NCI-H526 treated with DMSO at 0.1 percent for 48 hours (cell line): ENCODE measurements around the gene ACYP2.
"Not testable (repeated sequence)": the region's sequence is repeated elsewhere in the genome, so short reads cannot be mapped to it uniquely, and the experiment has no call there.

Experiments used
- DNase-seq: peaks from one replicate; lab custom pipeline; 2025; lab: John Stamatoyannopoulos, UW

Gene ACYP2

DNA sequence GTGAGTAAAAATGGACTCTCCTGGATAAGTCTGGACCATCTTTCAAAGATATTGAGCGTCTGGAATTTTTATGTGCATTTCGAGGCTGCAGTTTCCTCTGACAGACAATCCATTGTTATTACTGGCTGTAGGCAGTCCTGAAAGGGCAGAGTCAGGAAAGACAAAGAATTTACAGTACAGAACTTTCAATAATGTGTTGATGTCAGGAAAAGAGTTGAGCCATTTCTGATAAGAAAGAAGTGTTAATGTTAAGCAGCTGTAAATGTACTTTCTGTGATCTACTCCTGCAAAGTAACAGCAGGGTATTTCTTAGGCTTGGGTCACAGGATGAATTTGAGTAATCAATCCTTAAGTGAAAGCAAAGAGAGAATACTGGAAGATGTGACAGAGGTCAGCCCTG lies 110.8 kb downstream of the ACYP2 start:
- DNase-seq: no peak

DNA sequence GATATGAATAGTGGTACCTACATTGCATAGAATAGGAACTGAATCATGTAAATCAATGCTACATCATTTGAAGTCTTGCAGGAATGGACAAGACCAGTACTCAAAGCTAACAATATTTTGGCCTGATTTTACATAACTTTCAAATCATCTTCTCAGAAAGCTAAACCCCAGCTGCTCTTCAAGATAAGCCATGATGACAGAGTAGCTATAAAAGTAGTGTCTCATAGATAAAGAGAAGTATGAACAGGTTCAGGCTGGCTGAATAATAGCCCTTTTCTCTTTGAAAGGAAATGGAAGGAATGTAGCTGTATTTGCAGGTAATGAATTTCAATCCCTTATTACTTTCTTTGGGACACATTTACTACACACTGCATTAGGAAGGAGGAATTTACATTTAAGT lies 112.4 kb downstream of the ACYP2 start:
- DNase-seq: no peak

DNA sequence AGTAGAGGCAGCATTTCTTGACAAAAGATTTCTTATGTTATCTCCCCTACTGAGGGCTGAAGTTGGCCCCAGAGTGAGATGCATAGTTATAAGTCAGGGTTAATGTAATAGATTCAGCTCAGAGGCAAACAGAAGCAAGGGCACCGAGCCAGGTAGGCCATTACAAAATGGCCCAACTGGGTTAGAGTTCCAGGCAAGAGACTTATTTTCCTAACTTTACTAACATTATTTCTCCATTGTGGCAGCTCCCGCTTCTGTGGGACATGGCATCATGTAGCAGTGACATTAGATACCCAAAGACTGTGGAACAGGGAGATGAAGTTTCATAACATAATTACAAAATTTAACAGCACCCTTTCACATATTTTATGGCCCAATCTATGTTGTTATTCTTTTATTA lies 113.5 kb downstream of the ACYP2 start:
- no peak for DNase-seq

DNA sequence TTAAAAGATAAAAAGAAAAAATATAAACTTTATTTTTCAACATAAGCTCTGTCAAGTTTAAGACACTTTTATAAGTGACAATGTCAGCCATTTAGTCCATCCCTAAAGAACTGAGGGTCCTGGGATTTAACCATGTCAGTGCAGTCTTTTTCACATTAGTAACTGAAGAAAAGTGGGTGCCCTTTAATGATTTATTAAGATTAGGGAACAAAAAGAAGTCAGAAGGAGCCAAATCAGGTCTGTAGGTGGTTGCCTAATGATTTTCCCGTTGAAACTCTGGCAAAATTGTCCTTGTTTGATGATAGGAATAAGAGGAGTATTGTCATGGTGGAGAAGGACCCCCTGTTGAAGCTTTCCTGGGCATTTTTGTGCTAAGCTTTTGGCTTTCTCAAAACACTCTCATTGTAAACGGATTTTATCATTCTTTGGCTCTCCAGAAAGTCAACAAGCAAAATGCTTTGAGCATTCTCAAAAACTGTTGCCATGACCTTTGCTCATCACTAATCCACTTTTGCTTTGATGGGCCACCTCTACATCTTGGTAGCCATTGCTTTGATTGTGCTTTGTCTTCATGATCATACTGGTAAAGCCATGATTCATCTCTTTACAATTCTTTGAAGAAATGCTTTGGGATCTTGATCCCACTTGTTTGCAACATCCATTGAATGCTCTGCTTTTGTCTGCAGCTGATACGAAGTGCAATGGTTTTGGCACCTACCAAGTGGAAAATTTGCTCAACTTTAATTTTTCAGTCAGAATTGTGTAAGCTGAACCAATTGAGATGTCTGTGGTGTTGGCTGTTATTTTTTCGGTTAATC lies 118.6 kb downstream of the ACYP2 start:
- DNase-seq: no peak

DNA sequence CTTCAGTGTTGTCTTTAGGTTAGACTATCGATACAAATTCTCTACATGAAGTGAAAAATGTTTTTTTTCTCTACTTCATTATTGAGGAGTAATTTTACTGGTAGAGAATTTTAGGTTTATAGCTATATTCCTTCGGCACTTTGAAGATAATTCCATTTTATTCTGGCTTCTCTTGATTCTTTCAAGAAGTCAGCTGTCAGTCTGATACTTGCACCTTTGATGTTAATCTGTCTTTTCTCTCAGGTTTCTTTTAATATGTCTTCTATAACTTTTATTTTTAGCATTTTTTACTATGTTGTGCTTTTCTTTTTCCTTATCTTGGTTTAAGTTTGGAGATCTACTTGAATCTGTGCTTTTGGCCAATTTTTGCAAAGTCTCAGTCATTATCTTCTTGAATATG lies 122.0 kb downstream of the ACYP2 start:
- DNase-seq: no peak

DNA sequence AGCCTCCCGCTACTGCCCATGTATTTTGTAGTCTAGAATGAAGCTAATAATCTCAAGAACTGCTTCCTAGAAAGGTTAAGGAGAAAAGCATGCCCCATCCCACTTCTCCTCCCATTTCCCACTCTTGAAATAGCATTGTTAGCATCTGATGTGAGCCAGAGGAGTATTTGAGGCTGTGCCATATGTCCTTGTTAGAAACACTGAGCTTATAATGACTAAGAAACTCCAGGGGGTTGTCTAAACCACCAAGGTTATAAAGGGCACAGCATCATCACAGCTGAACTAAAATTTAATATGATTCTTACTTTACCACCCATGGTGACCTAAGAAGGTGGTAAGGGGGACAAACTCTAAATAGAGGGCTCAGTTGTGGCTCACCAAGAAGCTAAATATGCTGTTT lies 124.0 kb downstream of the ACYP2 start:
- no peak for DNase-seq

DNA sequence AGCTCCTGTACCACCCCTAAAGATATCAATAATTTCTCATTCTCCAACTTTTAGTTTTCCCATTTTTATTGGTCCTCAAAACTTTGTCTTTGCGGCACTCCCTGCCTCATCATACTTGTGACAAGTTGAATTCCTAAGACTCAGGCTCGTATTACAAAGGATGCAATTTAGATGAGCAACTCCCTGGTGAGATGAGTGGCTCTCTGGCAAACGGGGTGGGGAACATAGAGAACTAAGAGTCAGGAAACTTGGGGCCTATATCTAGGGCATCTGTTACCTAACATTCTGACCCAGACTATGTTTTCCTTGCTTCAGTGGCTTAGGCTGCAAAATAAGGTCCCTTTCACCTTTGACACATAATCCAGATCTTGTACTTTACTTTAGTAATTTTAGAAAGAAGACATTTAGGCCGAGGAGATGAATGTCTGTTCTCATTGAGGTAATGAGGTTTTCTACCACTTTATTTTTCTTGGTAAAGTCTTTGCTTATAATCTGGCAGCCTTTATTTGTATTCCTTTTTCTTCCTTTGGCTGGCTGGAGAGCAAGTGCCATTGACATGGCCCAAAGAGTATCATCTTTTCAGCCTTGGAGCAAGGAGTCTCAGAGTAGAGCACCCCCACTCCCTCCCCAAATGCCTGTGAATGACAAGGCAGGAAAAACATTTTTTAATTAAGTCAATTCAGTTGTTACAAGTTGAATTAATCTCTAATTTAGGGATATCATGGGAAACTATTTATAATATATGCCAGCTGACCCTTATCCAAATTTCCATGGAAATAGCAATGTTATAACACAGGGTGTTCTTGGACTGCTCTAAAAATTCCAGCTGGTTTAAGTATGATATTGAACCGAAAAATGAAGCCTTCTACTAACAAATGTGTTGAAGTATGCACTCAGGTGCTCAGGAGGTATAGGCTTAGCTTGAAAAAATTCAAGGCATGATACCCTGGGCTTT lies 125.4 kb downstream of the ACYP2 start:
- DNase-seq: no peak

DNA sequence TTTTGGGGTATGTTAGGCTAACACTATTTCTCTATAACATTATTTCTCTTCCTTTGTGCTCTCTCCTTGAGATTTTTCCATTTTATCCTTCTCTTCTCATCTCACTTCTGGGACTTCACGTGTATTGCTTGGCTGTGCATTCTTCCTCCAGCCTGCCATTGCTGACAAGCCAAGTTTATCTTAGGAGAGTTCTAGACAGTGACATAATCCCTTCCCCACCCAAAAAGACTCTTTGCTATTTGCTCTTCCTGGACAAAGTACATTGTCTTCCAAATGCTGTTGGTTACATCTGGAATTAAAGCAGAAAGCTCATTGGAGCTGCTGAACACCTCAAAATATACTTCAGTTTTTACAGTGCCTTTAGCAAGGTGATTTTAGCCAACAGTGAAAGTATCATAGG lies 131.7 kb downstream of the ACYP2 start:
- no peak for DNase-seq

DNA sequence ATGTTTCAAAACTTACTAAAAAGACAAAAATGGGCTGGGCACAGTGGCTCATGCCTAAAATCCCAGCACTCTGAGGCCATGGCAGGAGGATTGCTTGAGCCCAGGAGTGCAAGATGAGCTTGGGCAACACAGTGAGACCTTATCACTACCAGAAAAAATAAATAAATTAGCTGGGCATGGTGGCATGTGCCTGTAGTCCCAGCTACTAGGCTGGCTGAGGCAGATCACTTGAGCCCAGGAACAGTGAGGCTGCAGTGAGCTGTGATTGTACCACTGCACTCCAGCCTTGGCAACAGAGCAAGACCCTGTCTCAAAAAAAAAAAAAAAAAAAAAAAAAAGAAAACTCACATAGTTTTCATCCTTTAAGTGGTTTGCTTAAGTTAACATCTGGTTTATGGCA lies 134.2 kb downstream of the ACYP2 start:
- no peak for DNase-seq

DNA sequence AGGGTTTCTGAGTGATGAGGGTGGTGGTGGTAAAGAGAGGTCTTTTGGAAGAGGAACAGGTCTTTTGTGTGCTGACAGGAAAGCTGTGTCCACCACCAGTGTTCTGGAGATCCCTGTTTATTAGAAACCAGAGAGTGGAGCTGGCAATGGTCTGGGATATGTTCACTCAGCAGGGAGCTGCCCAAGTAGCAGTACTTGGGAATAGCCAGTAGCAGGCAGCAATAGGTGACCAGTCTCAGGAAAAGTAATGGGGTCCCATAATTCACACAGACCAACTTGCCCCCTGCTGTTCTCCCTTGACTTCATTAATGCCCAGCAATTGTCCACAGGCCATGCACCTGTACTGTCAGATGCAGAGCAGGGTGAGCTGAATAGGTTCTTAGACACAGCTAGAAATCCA lies 138.8 kb downstream of the ACYP2 start:
- no peak for DNase-seq

DNA sequence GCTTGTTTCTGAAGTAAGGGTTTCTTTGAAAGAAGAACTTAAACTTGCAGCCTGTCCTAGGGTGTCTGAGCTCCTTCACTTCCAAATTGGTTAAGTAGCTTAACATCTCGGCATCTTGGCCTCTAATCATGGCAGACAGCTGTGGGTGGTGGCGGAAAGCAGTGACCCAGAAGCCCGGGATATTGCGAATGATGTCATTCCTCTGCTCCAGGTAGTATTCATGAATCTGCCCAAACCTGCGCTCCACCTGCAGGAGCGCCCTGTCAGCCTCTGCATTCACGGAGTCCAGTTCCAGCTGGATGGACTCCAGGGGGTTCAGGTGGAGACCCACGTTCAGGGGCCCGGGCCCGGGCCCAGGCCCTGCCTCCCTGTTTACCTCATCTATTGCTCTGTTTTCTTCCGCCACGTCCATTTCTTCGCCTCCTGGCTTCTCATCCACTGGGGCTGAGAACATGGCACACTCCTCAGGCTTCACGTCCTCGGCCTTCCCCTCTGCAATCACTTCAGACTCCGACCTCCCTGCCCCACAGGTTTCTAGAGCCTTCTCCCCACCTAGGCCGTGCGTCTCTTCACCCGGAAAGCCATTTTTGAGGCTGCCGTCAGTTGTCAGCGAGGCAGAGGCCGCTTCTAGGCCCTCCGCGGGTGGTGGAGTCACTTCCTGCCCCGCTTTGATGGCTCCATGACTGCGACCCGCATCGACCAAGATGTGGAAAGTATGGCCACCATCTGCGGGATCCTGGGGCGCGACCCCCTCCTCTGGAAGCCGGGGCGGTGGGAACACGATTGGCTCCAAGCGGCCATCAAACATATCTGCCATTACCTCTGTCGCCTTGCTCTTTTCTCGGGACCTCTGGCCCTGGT lies 140.0 kb downstream of the ACYP2 start:
- DNase-seq: no peak

DNA sequence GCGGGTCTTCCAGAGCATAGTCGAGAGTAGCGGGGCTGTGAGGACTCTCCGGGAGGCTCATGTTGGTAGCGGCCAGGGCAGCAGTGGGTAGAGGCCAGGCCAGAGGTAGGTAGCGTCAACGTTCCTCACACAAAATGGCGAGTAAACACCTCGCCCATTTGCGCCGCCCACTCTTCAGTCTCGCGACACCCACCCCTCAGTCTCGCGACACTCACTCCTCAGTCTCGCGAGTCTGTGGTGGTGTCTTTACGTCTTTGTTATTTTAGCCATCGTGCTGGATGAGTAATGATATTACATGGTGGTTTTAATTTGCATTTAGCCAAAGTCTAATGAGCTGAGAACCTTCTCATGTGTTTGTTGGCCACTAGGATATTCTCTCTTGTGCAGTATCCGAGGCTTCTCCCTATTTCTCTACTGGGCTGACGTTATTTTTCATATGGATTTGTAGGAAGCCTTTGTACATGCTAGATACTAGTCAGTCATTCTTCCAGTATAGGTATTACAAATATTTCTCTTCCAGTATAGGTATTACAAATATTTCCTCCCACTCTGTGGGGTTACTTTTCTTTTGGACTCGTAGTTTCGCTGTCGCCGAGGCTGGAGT lies 140.8 kb downstream of the ACYP2 start, which contains the start of gene TSPYL6:
Gene TSPYL6 (minus strand): TSS at position 139 of the 604 bp plus-strand sequence. CDS start 78 bp downstream, at position 61.
- no peak for DNase-seq

DNA sequence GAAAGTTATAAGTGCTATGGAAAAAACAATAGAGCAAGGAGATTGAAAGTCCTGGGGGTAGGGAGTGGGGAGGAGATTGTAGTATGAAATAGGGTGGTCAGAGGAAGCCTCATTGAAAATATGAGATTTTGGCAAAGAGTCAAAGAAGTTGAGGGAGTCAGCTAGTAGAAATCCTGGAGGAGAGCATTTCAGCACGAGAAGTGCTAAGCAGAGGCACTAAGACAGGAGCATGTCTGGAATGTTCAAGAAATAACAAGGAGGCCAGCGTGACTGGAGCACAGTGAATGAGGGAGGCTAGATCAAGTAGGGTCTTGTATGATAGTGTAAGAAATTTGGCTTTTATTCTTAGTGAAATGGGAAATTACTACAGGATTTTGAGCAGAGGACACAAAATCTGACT lies 142.8 kb downstream of the ACYP2 start:
- DNase-seq: no peak

DNA sequence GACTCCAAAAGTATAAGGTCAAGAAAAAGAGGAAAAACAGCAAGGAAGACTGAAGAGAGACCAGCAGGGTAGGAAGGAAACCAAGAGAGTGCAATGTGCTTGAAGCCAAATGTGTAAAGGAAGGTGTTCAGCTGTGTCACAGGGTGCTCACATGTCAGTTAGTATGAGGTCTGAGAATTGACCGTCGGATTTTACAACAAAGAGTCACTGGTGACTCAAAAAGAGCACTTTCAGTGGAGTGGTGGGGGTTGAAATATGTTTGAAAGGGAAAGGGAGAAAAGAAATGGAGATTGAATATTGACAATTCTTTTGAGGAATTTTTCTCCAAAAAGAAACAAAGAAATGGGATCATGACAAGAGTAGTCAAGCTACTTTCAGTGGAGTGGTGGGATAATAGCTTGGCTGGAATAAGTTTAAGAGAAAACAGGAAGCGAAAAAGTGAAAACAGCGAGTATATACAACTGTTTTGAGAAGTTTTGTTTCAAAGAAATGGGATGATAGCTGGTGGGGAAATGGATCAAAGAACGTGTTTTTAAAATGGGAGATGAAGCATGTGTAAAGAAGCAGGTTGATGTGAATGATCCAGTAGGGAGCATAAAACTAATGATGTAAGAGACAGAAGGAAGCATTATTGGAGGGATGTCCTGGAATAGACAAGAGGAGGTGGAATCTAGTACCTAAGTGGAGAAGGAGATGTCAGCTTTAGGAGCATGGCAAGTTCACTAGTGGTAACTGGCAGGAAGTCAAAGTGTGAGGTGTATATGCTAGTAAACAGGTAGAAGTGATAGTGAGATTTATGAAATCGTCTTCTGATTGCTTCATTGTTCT lies 144.2 kb downstream of the ACYP2 start:
- no peak for DNase-seq

DNA sequence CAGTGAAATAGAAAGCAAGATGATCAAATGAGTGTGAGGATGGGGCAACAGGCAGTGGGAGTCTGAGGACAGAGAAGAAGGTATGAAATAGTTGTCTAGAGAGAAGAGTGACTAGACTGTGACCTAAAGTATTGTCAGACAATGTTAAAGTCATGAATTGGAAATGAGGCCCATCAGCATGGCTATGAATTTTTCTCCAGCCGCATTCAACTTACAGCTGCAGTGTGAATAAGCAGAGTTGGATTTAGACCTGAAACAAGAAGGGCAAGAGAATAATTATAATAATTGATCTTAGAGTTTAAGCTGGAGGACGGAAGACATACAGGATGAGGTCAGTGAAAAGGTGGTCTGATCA lies 144.8 kb downstream of the ACYP2 start:
- DNase-seq: no peak

DNA sequence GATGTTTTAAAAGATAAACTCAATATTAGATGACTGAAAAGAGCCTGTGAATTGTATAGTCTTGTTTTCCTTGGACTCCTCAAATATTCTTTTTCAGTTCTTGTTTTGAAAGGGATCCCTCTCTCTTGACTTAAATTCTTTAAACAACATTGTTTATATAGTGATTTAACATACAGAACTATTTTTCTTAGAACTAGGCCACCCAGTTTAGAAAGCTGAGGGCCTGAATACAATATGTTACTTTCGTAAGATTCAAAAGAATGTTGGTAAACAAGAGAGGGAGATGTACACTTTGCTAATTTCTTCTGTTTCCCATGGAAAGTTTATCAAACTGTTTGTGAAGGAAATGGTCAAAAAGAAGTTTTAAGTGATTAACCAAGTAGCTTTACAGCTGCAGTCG lies 146.1 kb downstream of the ACYP2 start:
- no peak for DNase-seq

DNA sequence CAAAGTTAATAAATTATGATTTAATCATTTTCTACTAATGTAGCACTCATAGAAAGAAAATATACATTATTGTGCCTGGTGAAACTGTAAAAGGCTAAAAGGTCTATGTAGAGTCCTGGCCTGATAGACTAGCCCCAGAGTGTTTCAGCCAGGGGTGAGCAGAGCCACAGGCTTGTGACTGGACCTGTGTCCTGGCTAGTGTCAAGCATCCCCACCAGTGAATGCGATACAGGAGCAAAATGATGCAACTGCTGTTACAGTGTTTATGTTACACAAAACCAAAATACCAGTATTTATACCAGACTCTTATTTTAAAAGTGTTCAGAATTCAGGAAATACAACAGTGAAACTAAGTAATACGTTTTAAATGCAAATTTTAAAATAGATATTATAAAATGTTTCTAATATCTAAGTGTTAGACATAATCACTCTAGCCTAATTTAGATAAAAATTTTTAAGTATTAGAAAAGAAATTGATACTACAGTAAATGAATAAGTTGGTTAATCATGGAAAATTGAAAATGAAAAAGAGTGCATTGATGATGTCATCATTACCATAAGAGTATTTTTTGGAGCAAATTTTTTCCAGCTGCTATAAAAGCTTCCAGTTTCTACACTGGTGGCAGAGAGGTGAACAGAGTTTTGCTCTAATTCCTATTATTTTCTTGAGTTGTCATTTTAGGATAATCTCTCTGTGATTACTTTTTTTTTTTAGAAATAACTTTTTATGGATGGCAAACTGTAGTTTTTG lies 146.8 kb downstream of the ACYP2 start:
- DNase-seq: no peak

DNA sequence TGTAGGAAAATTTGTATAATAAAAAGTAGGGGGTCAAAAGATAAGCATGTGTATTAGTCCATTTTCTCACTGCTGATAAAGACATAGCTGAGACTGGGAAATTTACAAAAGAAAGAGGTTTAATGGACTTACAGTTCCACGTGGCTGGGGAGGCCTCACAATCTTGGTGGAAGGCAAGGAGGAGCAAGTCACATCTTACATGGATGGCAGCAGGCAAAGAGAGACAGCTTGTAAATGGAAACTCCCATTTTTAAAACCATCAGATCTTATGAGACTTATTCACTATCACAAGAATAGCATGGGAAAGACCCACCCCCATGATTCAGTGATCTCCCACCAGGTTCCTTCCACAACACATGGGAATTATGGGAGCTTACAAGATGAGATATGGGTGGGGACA lies 149.7 kb downstream of the ACYP2 start:
- DNase-seq: not testable (repeated sequence)

DNA sequence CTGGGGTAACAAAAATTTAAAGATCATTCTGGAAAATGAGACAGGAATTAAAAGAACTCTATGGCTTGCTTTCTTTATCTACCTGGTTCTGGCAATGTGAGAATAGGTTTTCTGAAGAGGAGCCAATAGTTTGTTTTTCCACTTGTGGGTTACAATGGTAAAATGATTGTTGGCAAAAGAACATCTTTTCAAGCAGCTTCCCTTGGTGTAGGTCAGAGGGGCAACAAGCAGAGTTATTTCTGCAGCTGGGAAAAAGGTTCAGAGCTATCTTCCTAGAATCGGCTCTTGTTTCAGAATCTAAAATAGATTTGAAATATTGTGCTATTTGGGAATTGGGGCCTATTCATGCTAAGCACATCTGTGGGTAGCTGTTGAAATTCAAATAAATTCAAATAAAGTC lies 152.2 kb downstream of the ACYP2 start:
- no peak for DNase-seq

DNA sequence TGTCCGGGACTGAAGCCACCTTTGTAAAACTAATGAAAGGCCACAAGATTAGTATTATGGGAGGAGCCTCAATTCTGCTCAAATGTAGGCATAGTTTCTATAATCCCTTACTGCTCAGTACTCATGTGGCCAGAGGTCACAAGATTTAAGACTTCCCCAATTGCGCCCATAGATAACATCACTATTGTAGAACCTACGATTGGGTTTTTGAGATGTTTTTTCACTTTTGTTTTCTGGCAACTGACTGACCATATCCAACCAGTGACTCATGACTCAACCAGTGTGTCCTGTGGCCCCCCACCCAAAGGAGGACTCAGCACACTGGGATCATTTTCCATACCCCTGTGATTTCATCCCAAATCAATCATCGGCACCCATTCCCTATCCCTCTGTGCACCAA lies 155.8 kb downstream of the ACYP2 start:
- DNase-seq: no peak
